G401 (cell line): ENCODE results near the gene RFX7. TPM values are rescaled to one million over a fixed set of nuclear protein-coding genes. Genes with fewer than 3 reads are reported as not detected.

Experiments used
- DNase-seq: peaks from one replicate; pipeline ENCODE4 v3.0.0-alpha.2; 2015; ENCODE audit warnings: low spot score
- in situ Hi-C: cut with HindIII; loops from 2 replicates; pipeline ENCODE4 v1.10.0; 2016; ENCODE audit warnings: low sequenced_read_pairs, mixed read lengths
- total RNA-seq: library from RNA; depleted of rRNA; stranded (reverse); fragments of >200 nt; shearing (Covaris generic); gene quantifications from 2 replicates; pipeline ENCODE4 v1.2.3, GENCODE V29; 2014

The RFX7 gene
- total RNA-seq, 1 experiment from 2014 or later: 6.3 TPM

DNA sequence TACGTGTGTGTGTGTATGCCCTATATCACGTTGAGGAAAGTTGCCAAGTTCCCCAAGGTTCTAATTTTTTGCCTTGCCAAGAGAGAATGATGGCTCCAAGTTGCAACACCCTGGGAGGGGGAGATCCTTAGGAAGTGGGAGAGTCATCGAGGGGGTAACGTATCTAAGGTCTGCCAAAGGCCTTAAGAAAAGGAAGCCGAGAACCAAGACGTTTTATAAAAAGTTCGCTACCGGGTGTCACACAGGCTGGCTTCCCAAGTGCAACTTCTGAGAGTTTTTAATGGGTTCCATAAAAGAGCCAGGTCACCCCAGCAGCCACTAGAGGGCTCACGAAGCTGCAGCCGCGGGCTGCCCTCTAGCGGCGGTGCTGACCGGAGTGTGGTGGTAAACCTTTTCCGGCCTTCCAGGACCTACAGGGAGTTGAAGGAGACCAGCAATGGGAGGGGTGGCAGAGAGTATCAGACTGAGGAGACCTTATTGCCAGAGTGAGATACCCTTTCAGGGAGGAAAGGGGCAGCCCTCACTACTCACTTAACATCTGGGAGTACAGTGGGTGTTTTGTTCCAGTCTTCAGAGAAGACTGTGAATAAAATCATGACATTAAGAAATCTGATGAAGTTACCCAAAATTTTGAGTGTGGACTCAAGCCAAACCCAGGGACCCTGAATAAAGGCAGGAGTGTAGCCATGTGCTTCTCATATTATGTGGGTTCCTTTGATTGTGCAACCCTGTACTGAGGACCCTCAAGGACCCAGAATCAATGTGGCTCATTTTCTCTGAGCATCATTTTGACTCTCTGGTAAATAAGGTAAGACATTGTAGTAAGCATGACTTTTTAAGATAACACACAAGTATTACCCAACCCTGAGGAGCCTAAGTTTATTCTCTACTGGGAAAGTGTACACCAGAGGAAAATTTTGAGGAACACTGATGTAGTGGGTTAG, 2.5 kb upstream of the RFX7 start:
- DNase-seq: peak; percentile 70
- in situ Hi-C loops: no loop called here

DNA sequence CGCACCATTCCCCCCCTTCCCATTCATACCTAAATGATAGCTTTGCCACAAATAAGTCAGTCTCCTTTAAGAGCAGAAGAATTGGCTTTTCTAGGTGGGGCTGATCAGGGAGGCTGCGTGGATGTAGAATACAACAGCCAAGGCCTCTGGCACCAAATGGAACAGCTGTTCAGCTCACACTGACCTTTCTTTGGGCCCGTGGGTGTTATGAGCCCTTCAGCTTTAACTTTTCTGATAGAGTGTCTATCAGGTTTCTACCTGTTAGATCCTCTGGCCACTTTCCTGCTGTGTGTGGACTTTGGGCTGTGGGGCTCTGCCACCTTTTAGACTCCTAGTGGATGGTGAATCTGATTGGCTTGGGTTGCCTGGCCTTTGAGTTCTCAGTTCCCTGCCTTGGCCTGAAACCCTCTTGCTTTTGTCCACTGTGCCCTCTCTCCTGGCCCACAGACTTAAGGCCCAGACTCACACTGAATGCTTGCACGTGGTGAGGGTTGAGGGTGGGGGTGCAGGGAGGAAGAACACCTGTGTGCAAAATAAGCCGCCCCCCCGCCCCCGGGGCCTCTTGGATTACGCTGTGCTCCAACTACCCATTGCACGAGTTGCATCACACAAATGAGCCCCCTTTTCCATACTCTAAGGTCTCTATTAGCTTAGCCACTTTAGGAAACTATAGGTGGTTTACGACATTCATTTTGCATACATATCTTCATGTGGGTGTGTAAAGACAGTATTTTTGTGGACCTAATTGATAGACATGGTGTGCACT, 1.3 kb upstream of the RFX7 start:
- in situ Hi-C loops: no loop called here
- DNase-seq: no peak

DNA sequence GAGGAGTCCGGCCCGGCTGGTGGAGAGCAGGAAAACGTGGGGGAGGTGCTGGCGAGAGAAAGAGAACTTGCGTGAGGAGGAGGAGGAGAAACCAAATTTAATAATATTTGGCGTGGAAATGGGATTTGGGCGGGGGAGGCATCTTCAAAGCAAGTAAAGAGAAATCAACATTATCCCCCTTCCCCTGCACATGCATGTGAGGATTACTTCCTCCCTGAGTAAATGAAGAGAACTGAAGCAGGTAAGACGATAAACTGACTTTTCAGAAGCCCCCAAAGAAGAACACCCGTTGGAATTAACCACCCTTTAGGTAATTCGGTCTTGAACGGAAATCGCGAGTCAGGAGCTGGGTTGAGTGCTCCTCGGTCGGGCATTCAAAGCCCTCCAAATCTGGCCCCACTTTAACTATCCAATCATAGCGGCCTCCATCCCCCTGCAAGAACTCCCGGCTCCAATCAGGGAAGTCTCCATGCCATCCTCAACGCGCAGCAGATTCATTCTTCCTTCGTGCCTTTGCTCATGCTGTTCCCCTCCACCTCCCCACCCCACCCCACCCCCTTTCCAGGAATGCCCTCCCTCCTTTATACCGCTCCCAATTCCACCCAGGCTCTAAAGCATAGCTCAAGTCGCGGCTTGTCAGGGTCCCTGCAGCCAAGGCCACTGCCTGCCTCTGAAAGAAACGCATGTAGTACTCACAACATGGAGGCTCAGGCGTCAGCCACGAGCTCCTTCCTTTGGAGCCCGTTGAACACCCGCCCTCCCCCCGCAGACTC, 545 bp upstream of the RFX7 start:
- DNase-seq: peak; percentile 85
- in situ Hi-C loops: no loop called here

DNA sequence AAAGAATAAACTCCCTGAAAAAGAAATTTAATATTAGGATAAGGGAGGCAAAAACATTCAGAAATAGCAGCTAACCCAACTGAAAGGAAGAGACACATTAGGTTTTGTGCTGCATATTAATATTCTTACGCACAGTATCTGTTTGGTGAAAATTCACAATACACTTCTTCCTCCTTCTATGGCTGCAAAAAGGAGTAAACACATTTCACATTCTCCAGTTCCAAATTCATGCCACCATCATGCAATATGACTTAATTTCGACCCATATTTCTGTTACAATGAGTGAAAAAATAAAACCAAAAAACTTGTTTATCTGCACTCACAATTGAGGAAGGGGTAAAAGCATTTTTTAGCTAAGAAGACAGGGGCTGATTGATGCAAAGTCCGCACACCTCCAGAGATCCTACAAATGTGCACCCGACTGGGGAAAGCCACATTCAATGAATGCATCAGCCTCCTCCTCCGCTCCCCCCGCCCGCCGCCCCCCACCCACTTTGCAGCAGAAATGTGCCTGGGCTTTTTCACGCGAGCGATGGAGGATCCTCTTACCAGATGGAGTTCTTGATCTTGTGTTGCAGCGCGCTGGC, 1.0 kb downstream of the RFX7 start:
- DNase-seq: peak; percentile 69
- in situ Hi-C loops: no loop called here

DNA sequence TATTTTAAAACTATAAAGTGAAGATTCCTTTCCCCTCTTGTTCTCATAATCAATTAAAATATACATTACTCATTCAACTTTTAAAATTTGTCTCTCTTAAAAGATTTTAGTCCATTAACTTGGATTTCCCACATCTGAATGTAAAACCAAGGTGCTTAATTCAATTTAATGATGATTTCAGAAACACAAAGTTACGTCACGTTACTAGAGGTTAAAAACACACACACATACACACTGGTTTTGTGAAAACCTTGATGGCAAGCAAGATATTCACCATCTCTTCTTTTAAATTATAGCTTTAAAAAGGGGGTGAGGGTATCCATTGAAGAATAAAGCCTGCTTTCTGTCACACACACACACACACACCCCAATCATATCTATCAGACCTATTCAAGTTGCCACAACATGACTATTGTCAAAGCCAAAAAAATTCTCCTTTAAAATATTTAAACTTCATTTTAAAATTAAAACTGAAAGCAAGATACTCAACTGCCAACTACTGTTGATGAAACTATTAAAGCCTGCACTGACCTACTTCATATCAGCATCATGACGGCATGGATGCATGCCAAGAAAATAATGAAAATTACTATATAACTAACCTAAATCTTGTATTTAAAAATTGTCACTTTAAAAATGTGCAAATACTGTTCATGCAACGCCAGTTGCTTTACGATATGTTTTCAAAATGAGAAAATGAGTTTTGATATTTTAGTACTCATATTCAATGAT, 2.1 kb downstream of the RFX7 start:
- DNase-seq: peak; percentile 43
- in situ Hi-C loops: no loop called here

DNA sequence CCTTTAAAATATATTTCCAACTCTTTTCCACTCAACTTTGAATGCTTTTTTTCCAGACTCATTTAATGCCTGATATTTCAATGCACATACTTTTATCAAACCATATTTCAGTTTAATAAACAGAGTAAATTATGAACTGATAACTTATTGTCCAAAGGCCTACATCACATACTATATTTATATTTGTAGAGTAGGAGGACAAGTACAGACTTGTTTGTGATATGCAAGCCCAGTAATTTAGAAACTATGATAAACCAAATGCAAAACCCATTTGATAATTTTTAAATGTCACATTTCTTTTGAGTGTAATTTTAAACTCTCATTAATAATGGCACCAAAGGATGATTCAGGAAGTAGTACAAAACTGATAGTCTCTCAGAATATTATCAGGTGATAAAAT, 3.3 kb downstream of the RFX7 start:
- no peak for DNase-seq
- in situ Hi-C loops: no loop called here

DNA sequence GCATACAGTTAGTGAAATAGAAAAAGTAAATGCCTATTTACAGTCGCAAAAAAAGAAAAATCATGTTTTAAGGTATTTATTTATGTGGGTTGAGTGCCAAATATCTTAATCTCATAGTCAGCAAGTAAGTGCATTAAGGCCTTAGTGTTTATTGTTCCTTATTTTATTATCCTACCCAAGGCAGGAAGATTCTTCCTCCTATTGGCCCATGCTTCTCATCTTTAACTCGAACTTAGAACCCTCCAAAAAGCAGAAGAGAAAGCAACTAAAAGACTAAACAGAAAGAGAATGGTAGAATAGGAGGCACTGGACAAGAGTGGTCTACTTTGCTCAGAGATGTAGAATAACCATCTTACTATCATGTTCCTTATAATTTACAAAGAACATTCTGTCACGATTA, 7.5 kb downstream of the RFX7 start:
- in situ Hi-C loops: no loop called here
- DNase-seq: no peak

DNA sequence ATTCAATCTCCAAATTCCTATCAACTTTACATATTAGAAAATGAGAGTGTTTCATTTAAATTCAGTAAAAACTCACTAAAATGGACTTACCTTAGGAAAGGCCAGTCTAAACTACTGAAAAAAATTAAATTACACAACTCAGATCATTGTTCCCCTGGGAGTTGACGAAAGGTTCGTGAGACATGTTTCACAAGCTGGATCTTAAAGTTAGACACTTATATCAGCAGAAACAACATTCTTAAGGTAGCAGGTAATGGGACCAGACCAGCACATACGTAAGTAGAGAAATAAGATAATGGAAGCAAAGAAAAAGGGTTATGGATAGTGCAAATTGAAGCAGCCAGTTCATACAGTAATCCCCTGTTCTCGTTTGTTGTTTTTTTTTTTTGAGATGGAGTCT, 8.9 kb downstream of the RFX7 start:
- in situ Hi-C loops: no loop called here
- no peak for DNase-seq

DNA sequence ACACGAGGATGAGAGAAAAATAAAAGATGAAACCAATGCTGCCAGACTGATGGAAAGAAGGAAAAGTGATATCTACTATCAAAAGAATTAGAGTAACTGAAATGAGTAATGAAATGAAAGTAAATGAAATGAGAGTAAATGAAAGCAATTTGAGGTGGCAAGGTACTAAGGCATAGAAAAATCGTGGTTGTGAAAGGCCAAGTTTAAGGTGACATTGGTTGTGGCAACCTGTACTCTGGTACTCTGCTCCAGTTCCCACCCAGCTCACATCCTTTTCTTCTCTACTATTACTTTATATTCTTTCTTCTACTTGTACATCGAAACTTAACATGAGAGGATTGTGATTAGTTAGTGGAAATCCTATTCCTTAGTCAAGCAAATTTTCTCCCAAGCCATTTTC, 10.1 kb downstream of the RFX7 start:
- in situ Hi-C loops: no loop called here
- DNase-seq: no peak

DNA sequence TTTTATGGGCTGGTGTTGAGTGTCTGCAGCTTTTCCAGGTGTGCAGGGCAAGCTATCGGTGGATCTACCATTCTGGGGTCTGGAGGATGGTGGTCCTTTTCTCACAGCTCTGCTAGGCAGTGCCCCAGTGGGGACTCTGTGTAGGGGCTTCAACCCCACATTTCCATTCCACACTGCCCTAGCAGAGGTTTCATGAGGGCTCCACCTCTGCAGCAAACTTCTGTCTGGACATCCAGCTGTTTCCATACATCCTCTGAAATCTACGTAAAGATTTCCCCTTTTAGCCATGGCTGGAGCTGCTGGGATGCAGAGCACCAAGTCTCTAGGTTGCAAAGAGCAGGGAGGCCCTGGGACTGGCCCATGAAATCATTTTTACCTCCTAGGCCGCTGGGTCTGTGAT, 11.6 kb downstream of the RFX7 start:
- in situ Hi-C loops: no loop called here
- DNase-seq: no peak

DNA sequence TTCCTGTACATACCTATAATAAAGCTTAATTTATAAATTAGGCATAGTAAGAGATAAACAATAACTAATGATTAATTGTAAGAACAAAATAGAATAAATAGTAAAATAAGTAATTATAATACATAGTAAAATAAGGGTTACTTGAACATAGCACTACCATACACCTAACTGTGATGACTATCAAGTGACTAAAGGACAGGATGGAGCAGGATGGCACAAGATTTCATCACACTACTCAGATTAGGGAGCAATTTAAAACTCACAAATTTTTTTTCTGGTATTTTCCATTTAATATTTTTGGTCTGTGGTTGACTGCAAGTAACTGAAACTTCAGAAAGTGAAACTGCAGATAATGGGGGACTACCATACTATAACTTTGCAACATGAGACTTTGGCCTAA, 14.8 kb downstream of the RFX7 start:
- in situ Hi-C loops: no loop called here

DNA sequence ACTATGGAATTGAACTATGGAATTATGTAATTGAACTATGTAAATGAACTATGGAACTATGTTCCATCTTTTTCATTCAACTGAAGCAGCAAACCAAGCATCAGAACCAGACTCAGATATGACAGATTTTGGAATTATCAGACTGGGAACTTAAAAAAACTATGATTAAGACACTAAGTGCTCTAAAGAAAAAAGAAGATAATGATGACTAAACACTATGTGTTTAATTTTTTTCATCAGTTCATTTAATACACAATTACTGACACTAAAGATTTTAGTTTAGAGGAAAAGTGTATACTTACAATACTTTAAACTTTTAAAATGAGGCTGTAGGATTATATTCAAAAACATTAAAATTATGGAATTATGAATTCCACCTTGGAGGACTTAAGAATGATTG, 15.3 kb downstream of the RFX7 start:
- in situ Hi-C loops: no loop called here

More for the DNA sequence above, 14.8 kb downstream of the RFX7 start:
- DNase-seq: no peak

DNA sequence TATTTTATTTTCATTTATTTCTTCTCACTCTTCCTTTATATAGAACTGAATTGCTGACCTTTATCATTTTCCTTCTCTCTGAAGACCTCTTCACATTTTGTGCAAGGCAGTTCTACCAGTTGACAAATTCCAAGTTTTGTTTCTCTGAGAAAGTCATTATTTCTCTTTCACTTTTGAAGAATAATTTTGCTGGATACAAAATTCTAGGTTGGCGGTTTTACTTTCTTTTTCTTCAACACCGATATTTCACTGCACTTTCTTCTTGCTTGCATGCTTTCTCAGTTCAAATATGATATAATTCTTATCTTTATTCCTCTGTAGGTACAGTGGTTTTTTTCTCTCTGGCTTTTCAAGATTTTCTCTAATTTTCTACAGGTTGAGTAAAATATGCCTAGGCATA, 15.9 kb downstream of the RFX7 start:
- in situ Hi-C loops: no loop called here
- DNase-seq: no peak

More for the DNA sequence above, 15.3 kb downstream of the RFX7 start:
- DNase-seq: no peak

DNA sequence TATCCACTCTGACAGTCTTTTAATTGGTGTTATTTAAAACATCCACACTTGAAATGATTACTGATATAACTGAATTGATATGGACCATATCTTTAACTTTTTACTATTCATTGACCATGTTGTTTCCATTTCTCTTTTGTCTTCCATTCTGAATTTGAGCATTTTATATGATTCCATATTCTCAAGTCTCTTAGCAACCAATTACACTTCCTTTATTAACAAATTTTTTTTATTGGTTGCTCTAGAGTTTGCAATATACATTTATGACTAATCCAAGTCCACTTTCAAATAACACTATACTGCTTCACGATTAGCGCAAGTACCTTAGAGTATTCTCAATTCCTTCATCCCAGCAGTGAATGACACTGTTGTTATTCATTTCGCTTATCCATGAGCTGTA, 16.4 kb downstream of the RFX7 start:
- in situ Hi-C loops: no loop called here

DNA sequence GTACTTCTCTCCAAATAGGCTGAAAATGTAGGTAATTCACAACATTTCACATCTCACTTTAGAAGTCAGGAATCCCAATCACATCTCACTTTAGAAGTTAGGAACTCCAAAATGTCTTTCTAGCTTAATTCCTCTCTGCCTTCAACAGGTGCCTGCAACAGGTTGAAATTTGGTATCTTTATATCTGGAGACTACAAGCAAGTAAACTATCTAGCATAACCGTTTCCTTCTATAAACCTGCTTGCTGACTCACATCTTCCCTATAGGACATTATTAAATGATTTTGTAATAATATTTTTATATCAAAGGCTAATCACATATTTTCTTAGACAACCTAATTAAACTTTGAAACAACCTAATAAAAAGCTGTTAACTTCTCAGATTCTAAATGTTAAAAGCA, 18.2 kb downstream of the RFX7 start:
- in situ Hi-C loops: no loop called here
- DNase-seq: no peak

More for the DNA sequence above, 16.4 kb downstream of the RFX7 start:
- DNase-seq: no peak

DNA sequence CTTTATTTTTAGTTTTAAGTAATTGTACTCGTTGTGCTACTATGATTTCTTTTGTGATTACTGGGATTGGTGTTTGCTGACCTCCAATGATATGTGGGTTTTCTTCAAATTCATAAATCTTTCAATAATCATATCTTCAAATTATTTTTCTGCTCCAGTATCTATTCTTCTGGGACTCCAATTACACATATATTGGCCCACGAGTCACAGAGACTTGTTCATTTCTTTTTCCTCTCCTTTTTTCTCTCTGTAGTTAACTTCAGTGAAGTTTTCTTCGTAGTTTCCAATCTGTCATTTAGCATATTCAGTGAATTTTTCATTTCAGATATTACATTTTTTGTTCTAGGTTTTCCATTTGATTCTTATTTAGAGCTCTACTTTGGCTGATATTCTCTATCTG, 21.4 kb downstream of the RFX7 start:
- DNase-seq: no peak
- in situ Hi-C loops: no loop called here

DNA sequence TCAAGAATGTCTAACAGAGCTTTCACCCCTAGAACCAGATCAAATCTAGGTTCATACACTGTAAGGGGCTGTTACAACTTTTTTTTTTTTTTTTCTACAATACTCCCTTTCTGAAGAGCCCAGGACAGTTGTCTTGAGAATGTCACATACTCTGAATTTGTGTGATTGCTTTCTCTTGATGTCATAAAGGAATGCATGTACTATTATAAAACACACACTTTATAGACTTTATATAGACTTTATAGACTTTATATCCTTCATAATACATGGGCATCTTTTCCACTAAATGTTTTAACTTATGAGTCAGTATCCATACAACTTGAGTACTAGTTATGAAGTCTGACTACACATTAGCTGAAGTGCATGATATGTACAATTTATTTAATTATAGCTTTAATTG, 26.3 kb downstream of the RFX7 start:
- DNase-seq: no peak
- in situ Hi-C loops: no loop called here

DNA sequence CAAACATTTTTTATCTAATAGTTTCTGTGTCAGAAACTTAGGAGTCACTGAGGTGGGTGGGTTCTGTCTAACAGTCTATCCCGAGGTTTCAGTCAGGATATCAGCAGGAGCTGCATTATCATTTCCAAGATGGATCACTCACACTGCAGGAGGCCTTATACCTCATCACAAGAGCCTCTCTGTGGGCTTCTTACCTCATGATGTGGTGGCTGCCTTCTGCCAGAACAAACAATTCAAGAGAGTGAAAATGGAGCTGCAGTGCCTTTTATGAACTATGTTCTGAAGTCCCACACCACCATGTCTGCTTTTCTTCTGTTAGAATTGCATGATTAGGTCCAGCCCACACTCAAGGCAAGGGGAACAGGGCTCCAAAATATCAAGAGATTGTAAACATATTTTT, 27.9 kb downstream of the RFX7 start:
- DNase-seq: no peak
- in situ Hi-C loops: no loop called here
